Measurements from ENCODE around the gene MVB12B. TPM values are rescaled to one million over a fixed set of nuclear protein-coding genes. Genes with fewer than 3 reads are reported as not detected.

The MVB12B gene
- total RNA-seq, 1 donor from 2014 or later = 12.8 TPM

DNA sequence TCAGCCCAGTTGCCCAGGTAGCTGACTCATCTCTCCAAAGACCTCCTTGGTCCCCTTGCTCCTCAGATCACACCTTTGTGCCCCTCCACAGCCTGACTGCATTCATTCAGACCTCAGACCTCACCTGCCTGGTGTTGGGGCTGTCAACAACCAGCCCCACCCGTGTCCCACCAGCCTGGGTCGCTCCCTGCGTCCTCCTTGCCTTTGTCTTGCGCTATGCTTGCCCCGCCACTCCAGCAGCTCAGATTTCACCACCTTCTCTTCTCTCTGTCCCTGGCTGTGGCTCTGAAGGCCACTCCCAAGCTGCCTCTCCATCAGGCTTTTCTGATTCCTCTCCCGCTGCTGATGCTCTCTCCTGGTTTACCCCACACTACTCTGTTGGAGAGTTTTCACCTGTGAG is 103.5 kb downstream of the MVB12B start:
- Histone ChIP-seq H2AFZ (ENCODE audit: low read depth, low read length) (no peak overlapping the region), H3K9me3 (ENCODE audit: insufficient read depth, low read depth, low read length) (no peaks in the 10 kb centered on the region), H3K27me3 (ENCODE audit: insufficient read depth, low read length) (no peaks in the 10 kb centered on the region), H3K4me2 (ENCODE audit: low read length) (no peak overlapping the region), H3K36me3 (ENCODE audit: insufficient read depth, low read length) (no peaks in the 10 kb centered on the region), H3K79me2 (ENCODE audit: insufficient read depth, low read length) (no peaks in the 10 kb centered on the region), H3K4me3 (ENCODE audit: insufficient read depth, low read depth, low read length) (no peak overlapping the region), H3K9ac (ENCODE audit: low read length) (no peak overlapping the region), H4K20me1 (ENCODE audit: insufficient read depth, low read length) (no peaks in the 10 kb centered on the region), H3K4me1 (ENCODE audit: insufficient read depth, low read length) (no peaks in the 10 kb centered on the region), H3K27ac (ENCODE audit: low read depth, low read length) (no peak overlapping the region)
- no peak overlapping the region for H3K27ac Mint-ChIP-seq (ENCODE audit: unreplicated experiment)
- H3K36me3 Mint-ChIP-seq (ENCODE audit: low read depth, unreplicated experiment) = peaks cover 2% of the 10 kb centered on the region
- no peaks in the 10 kb centered on the region for H3K9me3 Mint-ChIP-seq (ENCODE audit: unreplicated experiment)
- no peak overlapping the region for H3K4me3 Mint-ChIP-seq (ENCODE audit: unreplicated experiment)
- DNase-seq (ENCODE audit: low read depth) (no peak), FAIRE-seq (no peak)
- no peak for TF ChIP-seq EZH2 (IDR thresholded peaks at IDR 0.05; ENCODE audit: insufficient read depth, low read length)
- TF ChIP-seq, protein P1, sequence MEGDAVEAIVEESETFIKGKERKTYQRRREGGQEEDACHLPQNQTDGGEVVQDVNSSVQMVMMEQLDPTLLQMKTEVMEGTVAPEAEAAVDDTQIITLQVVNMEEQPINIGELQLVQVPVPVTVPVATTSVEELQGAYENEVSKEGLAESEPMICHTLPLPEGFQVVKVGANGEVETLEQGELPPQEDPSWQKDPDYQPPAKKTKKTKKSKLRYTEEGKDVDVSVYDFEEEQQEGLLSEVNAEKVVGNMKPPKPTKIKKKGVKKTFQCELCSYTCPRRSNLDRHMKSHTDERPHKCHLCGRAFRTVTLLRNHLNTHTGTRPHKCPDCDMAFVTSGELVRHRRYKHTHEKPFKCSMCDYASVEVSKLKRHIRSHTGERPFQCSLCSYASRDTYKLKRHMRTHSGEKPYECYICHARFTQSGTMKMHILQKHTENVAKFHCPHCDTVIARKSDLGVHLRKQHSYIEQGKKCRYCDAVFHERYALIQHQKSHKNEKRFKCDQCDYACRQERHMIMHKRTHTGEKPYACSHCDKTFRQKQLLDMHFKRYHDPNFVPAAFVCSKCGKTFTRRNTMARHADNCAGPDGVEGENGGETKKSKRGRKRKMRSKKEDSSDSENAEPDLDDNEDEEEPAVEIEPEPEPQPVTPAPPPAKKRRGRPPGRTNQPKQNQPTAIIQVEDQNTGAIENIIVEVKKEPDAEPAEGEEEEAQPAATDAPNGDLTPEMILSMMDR (IDR thresholded peaks at IDR 0.05; ENCODE audit: insufficient read depth, low read depth, low read length) = no peak
- no peaks in the 10 kb centered on the region for H3K4me1 Mint-ChIP-seq (ENCODE audit: low read depth, unreplicated experiment)
- H3K27me3 Mint-ChIP-seq (ENCODE audit: low read depth, unreplicated experiment) = no peaks in the 10 kb centered on the region

GRCh38 chr9:126431077-126431742 is 104.6 kb downstream of the MVB12B start:
- H4K20me1 ChIP-seq (ENCODE audit: insufficient read depth, low read length) = no peaks in the 10 kb centered on the region
- H3K27ac Mint-ChIP-seq (ENCODE audit: unreplicated experiment) = no peak overlapping the region
- FAIRE-seq = no peak

DNA sequence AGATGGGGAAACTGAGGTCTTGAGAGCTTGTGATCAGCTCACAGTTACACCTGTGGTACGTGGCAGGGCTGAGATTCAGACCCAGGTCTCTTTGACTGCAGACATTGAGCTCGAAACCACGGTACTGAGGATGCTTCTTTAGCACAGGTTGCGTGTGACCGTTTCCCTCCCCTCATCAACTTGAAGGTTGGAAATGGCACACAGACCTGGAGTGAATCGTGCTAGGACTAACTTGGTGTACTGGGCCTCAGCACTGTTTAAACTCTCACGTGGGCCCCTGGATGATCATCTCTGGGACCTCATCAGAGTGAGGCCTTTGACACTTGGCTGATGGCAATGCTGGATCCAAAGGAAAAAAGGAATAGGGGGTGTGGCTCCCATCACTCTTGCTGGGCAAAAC is 106.0 kb downstream of the MVB12B start:
- Histone ChIP-seq H3K9me3 (ENCODE audit: insufficient read depth, low read depth, low read length) (no peaks in the 10 kb centered on the region), H3K79me2 (ENCODE audit: insufficient read depth, low read length) (no peaks in the 10 kb centered on the region), H3K27ac (ENCODE audit: low read depth, low read length) (no peak overlapping the region), H3K9ac (ENCODE audit: low read length) (no peak overlapping the region), H3K36me3 (ENCODE audit: insufficient read depth, low read length) (no peaks in the 10 kb centered on the region), H3K4me3 (ENCODE audit: insufficient read depth, low read depth, low read length) (no peak overlapping the region), H3K4me1 (ENCODE audit: insufficient read depth, low read length) (peaks cover 6% of the 10 kb centered on the region), H3K27me3 (ENCODE audit: insufficient read depth, low read length) (no peaks in the 10 kb centered on the region), H4K20me1 (ENCODE audit: insufficient read depth, low read length) (no peaks in the 10 kb centered on the region), H3K4me2 (ENCODE audit: low read length) (no peak overlapping the region), H2AFZ (ENCODE audit: low read depth, low read length) (no peak overlapping the region)
- Mint-ChIP-seq H3K27ac (ENCODE audit: unreplicated experiment) (no peak overlapping the region), H3K9me3 (ENCODE audit: unreplicated experiment) (no peaks in the 10 kb centered on the region), H3K4me3 (ENCODE audit: unreplicated experiment) (no peak overlapping the region), H3K27me3 (ENCODE audit: low read depth, unreplicated experiment) (no peaks in the 10 kb centered on the region), H3K36me3 (ENCODE audit: low read depth, unreplicated experiment) (peaks cover 2% of the 10 kb centered on the region), H3K4me1 (ENCODE audit: low read depth, unreplicated experiment) (peaks cover 11% of the 10 kb centered on the region)
- TF ChIP-seq EZH2 (IDR thresholded peaks at IDR 0.05; ENCODE audit: insufficient read depth, low read length) = no peak
- TF ChIP-seq, protein P1 (IDR thresholded peaks at IDR 0.05; ENCODE audit: insufficient read depth, low read depth, low read length) = no peak
- no peak for DNase-seq (ENCODE audit: low read depth)
- FAIRE-seq = no peak

More at GRCh38 chr9:126431077-126431742, 104.6 kb downstream of the MVB12B start:
- Histone ChIP-seq H3K27me3 (ENCODE audit: insufficient read depth, low read length) (no peaks in the 10 kb centered on the region), H2AFZ (ENCODE audit: low read depth, low read length) (no peak overlapping the region), H3K4me3 (ENCODE audit: insufficient read depth, low read depth, low read length) (no peak overlapping the region), H3K4me1 (ENCODE audit: insufficient read depth, low read length) (no peaks in the 10 kb centered on the region), H3K36me3 (ENCODE audit: insufficient read depth, low read length) (no peaks in the 10 kb centered on the region), H3K79me2 (ENCODE audit: insufficient read depth, low read length) (no peaks in the 10 kb centered on the region), H3K4me2 (ENCODE audit: low read length) (no peak overlapping the region), H3K9ac (ENCODE audit: low read length) (no peak overlapping the region), H3K9me3 (ENCODE audit: insufficient read depth, low read depth, low read length) (no peaks in the 10 kb centered on the region), H3K27ac (ENCODE audit: low read depth, low read length) (no peak overlapping the region)
- no peaks in the 10 kb centered on the region for H3K9me3 Mint-ChIP-seq (ENCODE audit: unreplicated experiment)
- peaks cover 2% of the 10 kb centered on the region for H3K36me3 Mint-ChIP-seq (ENCODE audit: low read depth, unreplicated experiment)
- no peak overlapping the region for H3K4me3 Mint-ChIP-seq (ENCODE audit: unreplicated experiment)
- TF ChIP-seq EZH2 (IDR thresholded peaks at IDR 0.05; ENCODE audit: insufficient read depth, low read length) = no peak
- TF ChIP-seq, protein P1 (IDR thresholded peaks at IDR 0.05; ENCODE audit: insufficient read depth, low read depth, low read length) = no peak
- H3K4me1 Mint-ChIP-seq (ENCODE audit: low read depth, unreplicated experiment) = peaks cover 4% of the 10 kb centered on the region
- no peaks in the 10 kb centered on the region for H3K27me3 Mint-ChIP-seq (ENCODE audit: low read depth, unreplicated experiment)
- no peak for DNase-seq (ENCODE audit: low read depth)

All from astrocyte (in vitro differentiated cells and primary cell).